ENCODE data around the gene MRPS21.
A peak's percentile ranks its signal among the peaks of the same experiment; 100 is the strongest.
"Not testable (repeated sequence)": the region's sequence is repeated elsewhere in the genome, so short reads cannot be mapped to it uniquely, and the experiment has no call there.

Gene MRPS21

GRCh38 chr1:150281758-150282557 lies 11.7 kb upstream of the MRPS21 start, which contains the start of gene CIART:
CIART (plus strand) TSS chr1:150282554; CDS start chr1:150283268, 714 bp downstream.
- DNase-seq, result peak; percentile 90

GRCh38 chr1:150282558-150282958 lies 11.1 kb upstream of the MRPS21 start:
- DNase-seq, result no peak

DNA sequence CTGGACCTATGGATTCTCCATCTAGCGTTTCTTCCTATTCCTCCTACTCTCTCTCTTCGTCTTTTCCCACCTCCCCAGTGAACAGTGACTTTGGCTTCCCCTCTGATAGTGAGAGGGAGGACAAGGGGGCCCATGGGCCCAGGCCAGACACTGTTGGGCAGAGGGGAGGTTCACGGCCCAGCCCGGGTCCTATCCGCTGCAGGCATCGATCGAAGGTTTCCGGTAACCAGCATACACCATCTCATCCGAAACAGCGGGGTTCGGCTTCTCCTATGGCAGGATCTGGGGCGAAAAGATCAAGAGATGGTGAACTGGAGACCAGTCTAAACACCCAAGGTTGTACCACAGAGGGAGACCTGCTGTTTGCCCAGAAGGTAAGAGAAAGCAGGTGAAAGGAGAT lies 10.4 kb upstream of the MRPS21 start:
- DNase-seq, result no peak

GRCh38 chr1:150288382-150288781 lies 5.3 kb upstream of the MRPS21 start:
- DNase-seq, result no peak

DNA sequence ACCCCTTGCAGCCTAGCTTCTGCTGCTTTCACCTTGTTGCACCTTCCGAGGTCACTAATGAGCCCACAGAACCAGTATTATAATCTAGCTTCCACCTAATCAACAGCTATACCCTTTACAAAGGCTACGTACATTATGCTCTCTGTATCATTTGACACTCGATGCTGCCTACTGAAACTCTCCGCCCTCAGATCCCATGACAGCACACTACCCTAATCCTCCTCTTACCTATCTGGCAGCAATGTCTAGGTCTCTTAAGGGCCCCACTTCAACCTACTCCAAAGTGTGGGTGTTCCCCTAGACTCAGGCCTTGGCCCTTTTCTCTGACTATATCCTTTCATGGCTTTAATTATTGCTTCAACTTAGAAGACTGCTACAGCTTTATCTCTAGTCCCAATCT lies 4.8 kb upstream of the MRPS21 start:
- DNase-seq, result no peak

- no peak for DNase-seq
Measured at GRCh38 chr1:150295476-150295875, 1.8 kb downstream of the MRPS21 start.

DNA sequence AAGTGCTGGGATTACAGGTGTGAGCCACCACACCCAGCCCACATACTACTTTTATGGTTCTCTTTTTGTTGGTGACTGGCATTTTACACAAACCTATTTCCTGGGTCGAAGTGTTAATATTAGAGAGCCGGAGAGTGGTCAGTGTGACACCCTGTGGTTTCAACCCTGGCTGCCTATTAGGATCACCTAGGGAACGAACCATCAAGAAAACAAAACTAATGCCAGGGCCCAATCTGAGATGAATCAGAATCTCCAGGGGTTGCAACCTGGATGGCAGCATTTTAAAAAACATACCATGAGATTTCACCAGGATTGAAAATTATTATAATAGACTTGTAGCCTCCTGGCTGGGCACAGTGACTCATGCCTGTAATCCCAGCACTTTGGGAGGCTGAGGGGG lies 6.1 kb downstream of the MRPS21 start:
- no peak for DNase-seq

- DNase-seq, result no peak
Measured at GRCh38 chr1:150302338-150302737, 8.7 kb downstream of the MRPS21 start.

- no peak for DNase-seq
Measured at GRCh38 chr1:150302902-150303301, 9.2 kb downstream of the MRPS21 start.

GRCh38 chr1:150308585-150308984 lies 14.9 kb downstream of the MRPS21 start:
- DNase-seq, result not testable (repeated sequence)

GRCh38 chr1:150309758-150310508 lies 16.3 kb downstream of the MRPS21 start:
- DNase-seq, result no peak

GRCh38 chr1:150311762-150312161 lies 18.1 kb downstream of the MRPS21 start:
- no peak for DNase-seq

- DNase-seq, result not testable (repeated sequence)
Measured at GRCh38 chr1:150314691-150315090, 21.0 kb downstream of the MRPS21 start.

DNA sequence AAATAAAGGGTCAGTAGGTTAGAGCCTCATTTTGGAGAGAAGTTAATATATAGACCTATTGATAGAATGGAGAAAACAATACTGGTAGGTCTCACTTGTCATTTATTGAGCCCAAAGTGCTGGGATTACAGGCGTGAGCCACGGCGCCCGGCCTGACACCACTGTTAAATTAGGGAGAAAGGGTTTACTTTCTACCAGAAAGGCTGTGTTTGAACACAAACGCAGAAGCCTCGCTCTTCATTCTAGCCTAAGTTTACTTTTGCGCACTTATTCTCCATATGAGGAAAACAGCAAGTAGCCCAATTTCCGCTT lies 27.0 kb downstream of the MRPS21 start:
- no peak for DNase-seq

DNA sequence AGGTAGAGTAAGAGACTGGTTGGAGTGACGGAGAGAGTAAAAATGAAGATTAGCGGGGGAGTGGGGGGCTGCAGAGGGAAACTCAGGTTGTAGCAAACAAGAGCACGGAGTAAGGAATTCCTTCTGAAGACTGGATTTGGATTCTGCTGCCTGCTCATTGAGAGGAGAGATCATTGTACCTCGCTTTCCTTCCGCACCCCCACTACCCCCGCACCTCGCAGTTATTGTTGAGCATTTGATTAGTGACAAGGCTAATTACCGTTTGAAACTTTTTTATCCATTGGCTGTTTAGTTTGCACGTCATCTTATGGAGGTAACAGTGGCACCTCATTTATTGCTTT lies 28.1 kb downstream of the MRPS21 start:
- DNase-seq, result peak; percentile 32

DNA sequence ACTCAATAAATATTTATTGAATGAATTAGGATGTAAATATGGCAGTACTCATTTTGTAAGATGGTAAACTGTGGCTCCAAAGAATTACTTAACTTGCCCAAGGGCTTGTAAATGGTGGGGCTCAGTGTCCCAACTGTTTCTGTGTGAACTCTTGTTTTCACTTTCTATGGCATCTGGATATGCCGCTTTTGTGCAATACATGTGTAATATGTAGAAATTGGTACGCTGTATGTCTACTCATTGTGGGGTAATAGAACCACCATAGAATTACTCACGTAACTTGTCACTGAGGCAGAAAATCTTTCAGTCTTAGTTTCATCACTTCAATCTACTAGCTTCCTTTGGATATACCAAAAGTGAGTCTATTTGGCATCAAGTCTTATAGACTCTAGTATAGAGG lies 28.6 kb downstream of the MRPS21 start:
- DNase-seq, result peak; percentile 7

DNA sequence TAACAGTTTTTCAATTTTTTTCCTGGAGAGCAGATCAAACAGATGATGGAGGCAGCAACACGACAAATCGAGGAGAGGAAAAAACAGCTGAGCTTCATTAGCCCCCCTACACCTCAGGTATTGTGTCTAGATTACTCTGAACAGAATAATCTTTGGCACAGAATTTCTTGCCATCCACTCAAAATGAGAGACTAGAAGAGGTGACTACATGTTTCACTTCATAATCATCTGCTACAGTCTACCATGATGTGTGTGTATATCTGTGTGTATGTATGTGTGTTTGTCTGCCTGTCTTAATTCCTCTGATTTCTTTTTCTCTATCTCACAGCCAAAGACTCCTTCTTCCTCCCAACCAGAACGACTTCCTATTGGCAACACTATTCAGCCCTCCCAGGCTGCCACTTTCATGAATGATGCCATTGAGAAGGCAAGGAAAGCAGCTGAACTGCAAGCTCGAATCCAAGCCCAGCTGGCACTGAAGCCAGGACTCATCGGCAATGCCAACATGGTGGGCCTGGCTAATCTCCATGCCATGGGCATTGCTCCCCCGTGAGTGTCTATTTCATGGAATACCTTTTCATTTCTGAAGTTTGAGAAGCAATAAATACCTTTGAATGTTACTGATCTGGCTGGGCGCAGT lies 39.1 kb downstream of the MRPS21 start:
- DNase-seq, result no peak

DNA sequence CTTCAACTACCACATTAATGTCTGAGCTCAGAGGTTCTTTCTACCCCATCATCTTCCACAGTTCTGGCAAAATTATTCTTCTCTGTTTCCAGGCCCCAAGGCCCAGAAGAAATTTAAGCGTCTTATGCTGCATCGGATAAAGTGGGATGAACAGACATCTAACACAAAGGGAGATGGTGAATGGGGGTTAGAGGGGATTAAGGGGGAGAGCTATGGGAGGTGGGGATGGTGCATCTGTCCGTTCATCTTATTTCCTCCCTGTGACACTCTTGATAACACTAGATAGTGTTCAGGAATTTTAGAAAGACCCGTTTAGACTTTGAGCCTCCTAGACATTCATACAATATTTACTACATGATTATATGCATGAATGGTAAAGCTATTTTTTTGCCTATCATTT lies 52.7 kb downstream of the MRPS21 start:
- DNase-seq, result no peak

DNA sequence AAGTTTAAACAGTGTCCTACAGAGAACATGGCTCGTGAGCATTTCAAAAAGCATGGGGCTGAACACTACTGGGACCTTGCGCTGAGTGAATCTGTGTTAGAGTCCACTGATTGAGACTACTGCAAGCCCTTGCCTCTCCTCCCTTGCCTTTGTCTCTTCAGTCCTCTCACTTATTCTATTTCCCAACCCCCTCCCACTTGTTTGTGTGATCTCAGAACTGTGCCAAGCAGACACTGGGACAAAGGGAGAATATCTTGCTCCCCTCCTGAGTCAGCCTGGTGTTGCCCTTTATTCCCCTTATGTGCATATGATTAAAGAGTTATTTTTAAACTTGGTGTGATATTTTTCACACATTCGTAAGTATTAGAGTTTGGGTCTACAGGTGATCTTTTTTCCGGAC lies 59.2 kb downstream of the MRPS21 start:
- DNase-seq, result no peak

Data from CD4-positive, alpha-beta T cell treated with Interleukin-12 subunit alpha and Interleukin-12 subunit beta, for 1 hour (primary cell).